Kasumi-1 (cell line): ENCODE measurements around the gene ACY1.
"Not testable (repeated sequence)": the region's sequence is repeated elsewhere in the genome, so short reads cannot be mapped to it uniquely, and the experiment has no call there.

ENCODE experiments used
- DNase-seq, 2 experiments: peaks; one replicate each; lab custom pipeline; 2025; lab: John Stamatoyannopoulos, UW

The ACY1 gene

DNA sequence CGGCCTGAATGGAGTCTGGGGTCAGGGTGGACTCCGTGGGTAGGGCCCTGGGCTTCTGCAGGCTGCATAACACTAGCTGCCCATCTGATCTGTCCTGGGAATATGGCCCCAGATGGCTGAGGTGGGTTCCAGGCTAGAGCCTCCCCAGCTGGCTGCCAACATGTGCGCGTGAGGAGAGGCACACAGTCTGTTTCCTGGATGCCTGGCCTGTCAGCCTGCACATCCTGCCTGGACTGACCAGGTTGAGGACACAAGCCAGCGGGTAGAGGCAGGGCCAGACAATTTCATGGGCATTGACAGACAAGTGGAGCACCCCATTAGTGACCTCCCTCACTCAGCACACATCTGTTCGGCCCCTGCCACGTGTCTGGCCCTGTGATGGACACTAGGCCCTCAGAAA is 42.1 kb downstream of the ACY1 start:
- DNase-seq, result no peak

- DNase-seq, result no peak
These were observed 42.7 kb downstream of the ACY1 start for GRCh38 chr3:52026041-52026440.

- DNase-seq, result no peak
These were observed 45.2 kb downstream of the ACY1 start for GRCh38 chr3:52028572-52028971.

GRCh38 chr3:52029053-52029452 is 45.7 kb downstream of the ACY1 start:
- DNase-seq, result no peak

DNA sequence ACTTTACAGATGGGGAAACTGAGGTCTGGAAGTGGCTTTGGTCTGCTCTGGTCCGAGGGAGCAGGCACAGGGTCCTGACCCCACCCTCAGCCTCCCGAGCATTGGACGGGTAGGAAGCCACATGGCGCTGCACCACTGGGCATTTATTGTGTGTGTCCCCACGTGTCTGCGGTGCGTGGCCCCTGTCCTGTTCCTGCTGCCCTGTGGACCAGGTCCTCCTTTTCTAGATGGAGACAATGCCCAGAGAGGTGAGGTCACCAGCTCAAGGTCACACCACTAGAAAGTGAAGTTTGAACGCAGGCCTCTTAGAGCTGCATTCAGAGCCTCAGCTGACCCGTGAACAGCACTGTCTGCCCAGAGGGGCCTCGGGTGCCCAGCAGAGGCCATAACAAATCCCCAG is 46.2 kb downstream of the ACY1 start:
- no peak for DNase-seq

DNA sequence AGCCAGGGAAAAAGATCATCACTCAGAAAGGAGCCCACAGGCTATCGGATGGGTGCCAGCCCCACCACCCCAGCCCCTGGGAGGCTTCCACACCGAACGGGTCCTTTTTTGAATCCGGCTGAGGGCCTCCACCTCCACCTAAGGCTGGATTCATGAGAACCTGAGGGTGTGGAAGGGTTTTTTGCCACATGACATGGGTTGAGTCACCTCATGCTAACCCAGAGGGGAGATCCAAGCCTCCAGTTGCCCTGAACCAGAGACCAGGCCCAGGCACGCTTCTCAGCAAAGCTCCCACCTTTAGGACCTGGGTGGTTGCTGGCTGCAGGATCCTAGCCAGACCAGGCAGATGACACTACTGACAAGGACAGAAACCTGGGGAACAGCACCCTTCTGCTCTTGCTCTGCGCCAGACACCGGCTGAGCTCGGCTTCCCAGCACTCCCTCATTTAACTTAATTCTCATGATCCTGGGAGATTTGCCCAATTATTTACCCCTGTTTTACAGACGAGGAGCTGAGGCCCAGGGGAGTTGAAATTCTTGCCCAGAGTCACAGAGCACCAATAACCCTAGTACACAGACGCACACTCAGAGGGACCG is 47.5 kb downstream of the ACY1 start:
- no peak for DNase-seq

DNA sequence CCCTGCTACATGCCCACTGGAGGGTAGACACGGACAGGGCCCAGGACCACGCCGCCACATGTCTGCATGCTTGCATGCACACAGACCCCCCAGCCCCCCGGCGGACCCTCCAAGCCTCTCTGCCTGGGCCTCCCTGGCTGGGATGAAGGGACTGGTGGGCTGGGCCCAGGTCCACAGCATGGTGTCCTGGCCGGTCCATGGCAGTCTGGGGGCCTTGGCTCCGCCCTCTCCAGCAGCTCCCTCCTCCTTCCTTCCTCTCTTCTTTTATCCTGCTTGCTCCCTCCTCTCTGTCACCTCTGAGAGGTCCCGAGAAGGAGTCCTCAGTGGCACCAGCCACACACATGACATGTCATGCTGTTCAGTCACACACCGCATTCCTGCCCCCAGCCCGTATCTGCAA is 48.6 kb downstream of the ACY1 start:
- no peak for DNase-seq

GRCh38 chr3:52032702-52033408 is 49.5 kb downstream of the ACY1 start:
- no peak for DNase-seq

GRCh38 chr3:52033748-52034147 is 50.4 kb downstream of the ACY1 start:
- DNase-seq, result not testable (repeated sequence)

DNA sequence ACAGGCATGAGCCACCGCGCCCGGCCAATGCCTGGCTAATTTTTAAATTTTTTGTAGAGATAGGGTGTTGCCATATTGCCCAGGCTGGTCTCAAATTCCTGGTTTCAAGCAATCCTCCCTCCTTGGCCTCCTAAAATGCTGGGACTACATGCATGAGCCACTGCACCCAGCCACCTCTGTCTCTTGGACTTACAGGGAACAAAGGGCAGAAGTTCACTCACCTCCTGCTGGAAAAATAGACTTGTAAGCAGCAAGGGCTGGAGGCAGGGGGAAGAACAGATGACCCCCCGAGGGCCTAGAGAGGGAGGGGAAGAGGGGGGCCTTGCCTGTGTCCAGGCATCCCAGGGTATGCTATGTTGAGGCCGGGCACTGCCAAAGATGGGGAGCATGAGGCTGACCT is 50.9 kb downstream of the ACY1 start:
- no peak for DNase-seq

DNA sequence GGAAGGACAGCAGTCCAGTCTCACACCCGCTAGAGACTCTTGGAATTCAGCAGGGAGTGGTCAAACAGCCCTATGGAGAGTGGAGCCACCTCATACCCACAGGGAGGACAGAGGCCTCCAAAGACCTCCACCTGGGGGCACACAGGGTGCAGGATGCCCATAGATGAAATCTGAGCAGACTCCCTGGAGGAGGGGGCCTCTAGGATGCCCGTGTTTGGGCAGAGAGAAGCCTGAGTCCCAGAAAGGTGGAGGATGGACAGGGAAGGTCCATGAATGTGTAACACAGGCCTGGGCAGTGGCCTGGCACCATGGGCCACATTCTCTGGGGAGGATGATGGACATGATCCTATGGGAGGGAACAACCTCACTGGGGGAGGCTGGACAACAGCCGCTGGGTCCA is 51.3 kb downstream of the ACY1 start:
- no peak for DNase-seq

DNA sequence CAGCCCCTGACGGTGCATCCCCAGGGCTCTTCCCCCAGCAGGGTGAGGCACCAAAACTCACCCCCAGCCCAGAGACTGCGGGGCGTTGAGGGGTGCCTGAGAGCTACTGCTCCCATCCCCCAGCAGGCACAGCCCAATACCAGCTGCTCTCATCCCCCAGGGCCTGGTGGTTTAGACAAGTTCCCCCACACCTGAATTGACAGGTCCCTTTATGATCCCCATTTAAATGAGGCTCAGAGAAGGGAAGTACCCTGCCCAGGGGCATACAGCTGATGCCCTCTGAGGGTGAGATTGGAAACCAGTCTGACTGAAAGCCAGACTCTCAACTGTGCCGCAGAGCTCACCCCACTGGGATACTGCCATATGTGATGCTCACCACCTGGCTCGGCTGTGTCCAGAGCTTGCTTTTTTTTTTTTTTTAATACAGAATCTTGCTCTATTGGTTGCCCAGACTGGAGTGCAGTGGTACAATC is 52.9 kb downstream of the ACY1 start:
- DNase-seq, result no peak

DNA sequence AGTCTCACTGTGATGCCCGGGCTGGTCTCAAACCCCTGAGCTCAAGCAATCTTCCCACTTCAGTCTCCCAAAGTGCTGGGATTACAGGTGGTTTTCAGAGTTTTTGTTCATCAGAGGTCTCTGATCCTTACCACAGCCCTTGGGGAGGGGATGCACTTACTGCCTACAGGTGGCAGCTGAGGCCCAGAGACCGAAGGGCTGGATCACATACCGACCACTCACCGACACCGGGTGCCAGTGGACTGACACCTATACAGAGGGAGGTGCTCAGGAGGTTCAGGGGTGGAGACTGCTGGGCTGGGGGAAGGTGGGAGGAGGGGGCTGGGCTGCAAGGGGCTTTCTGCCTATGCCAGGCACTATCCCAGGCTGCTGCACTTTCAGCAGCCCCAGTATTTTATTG is 53.5 kb downstream of the ACY1 start:
- DNase-seq, result no peak

GRCh38 chr3:52037291-52037690 is 54.0 kb downstream of the ACY1 start:
- DNase-seq, result no peak

DNA sequence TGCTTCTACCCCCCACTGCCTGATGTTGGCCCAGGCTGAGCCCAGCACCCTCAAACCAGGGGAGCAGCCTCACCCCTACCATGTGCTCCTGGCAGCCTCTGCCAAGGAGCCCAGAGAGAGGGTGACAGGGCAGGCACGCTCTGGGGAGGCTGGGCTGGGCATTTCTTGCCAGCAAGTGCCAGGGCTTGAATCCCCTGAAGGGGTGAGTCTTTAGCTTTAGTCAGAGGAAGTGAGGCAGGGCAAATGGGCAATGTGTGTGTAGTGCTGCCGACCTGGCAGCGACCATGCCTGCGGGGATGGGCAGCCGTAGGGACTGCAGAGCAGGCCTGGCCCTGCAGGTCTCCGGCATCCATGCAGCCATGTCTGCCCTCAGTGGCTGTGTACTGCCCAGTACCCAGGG is 54.9 kb downstream of the ACY1 start:
- no peak for DNase-seq
